ENCODE results near the gene CYBA. TPM values are rescaled to one million over a fixed set of nuclear protein-coding genes. Genes with fewer than 3 reads are reported as not detected.

The CYBA gene
- total and polyA plus RNA-seq, 9 donors = 6.5 to 244 (median 56.6) TPM

DNA sequence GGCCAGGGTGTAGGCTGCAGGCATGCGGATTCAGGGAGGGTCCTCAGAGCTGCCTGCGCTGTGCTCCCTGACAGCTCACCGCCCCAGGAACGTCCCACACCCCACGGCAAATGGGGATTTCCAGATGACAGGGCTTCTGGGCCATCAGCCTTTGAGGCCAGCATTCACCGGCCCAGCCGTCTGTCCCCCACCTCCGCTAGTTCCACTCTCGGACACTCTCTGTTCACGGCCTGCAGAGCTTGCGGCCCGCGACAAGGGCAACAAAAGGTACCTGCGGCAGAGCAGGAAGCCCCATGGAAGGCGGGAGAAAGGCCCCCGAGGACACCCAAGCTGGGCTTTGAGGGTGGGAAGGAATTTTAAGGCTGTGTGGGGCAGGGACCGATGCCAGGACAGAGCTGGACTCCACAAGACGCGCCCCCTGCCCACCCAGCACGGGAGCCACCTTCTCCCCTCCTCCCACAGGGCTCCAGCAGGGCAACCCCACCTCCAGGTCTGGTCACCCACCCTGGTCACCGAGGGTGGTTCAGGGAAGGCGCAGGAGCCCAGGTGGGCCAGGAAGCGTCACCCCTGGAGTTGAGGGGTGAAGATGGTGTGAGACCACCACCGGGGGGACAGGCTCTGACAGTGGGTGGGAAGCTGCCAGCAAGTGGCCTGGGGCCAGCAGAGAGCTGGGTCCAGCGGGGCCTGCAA, 5.6 kb upstream of the CYBA start:
- no peak overlapping the region for H3K4me3 ChIP-seq
- no peaks in the 10 kb centered on the region for H3K27me3 ChIP-seq
- DNase-seq = no peak
- H3K9me3 ChIP-seq = no peaks in the 10 kb centered on the region
- no peak overlapping the region for H3K27ac ChIP-seq
- intact Hi-C loops (cut with DNase I) = no loop called here
- H3K4me1 ChIP-seq (ENCODE audit: insufficient read depth) = no peaks in the 10 kb centered on the region
- 84 to 86% (median 85%) methylated on average over 24 to 25 of the region's 25 CpGs for WGBS, 3 donors
- TF ChIP-seq EP300 (IDR thresholded peaks at IDR 0.05) (no peak), POLR2A (IDR thresholded peaks at IDR 0.05) (no peak)
- TF ChIP-seq, protein P1, sequence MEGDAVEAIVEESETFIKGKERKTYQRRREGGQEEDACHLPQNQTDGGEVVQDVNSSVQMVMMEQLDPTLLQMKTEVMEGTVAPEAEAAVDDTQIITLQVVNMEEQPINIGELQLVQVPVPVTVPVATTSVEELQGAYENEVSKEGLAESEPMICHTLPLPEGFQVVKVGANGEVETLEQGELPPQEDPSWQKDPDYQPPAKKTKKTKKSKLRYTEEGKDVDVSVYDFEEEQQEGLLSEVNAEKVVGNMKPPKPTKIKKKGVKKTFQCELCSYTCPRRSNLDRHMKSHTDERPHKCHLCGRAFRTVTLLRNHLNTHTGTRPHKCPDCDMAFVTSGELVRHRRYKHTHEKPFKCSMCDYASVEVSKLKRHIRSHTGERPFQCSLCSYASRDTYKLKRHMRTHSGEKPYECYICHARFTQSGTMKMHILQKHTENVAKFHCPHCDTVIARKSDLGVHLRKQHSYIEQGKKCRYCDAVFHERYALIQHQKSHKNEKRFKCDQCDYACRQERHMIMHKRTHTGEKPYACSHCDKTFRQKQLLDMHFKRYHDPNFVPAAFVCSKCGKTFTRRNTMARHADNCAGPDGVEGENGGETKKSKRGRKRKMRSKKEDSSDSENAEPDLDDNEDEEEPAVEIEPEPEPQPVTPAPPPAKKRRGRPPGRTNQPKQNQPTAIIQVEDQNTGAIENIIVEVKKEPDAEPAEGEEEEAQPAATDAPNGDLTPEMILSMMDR (IDR thresholded peaks at IDR 0.05) = no peak
- H3K36me3 ChIP-seq = no peaks in the 10 kb centered on the region

DNA sequence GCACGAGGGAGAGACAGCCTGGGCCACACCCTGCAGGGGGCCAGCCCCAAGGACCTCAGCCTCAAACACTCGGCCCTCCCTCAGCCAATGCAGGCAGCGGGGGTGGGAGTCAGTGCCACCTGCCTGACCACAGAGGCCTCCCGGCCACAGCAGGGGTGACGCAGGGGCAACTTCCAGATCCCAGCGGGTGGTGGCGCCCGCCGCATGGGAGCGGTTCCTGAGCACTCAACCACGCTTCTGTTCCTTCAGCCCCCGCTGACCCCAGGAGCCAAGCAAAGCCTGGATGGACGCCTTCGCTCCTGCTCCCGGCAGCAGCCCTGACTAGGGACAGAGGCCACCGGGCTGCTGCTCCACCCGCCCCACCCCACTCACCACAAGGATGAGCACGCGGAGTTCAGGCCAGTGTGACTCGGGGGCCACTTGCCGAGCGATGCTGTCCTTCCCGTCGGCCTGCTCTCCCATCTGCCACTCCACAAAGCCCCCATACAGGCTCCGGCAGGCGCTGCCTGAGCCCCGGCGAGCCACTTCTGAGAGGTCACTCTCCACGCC, 5.0 kb upstream of the CYBA start:
- Histone ChIP-seq H3K27me3 (no peaks in the 10 kb centered on the region), H3K4me3 (no peak overlapping the region), H3K4me1 (ENCODE audit: insufficient read depth) (no peaks in the 10 kb centered on the region), H3K36me3 (no peaks in the 10 kb centered on the region), H3K9me3 (no peaks in the 10 kb centered on the region), H3K27ac (no peak overlapping the region)
- intact Hi-C loops (cut with DNase I) = no loop called here
- TF ChIP-seq EP300 (IDR thresholded peaks at IDR 0.05) = no peak
- no peak for DNase-seq
- 90 to 92% (median 92%) methylated on average over 29 of the region's 29 CpGs for WGBS, 3 donors

DNA sequence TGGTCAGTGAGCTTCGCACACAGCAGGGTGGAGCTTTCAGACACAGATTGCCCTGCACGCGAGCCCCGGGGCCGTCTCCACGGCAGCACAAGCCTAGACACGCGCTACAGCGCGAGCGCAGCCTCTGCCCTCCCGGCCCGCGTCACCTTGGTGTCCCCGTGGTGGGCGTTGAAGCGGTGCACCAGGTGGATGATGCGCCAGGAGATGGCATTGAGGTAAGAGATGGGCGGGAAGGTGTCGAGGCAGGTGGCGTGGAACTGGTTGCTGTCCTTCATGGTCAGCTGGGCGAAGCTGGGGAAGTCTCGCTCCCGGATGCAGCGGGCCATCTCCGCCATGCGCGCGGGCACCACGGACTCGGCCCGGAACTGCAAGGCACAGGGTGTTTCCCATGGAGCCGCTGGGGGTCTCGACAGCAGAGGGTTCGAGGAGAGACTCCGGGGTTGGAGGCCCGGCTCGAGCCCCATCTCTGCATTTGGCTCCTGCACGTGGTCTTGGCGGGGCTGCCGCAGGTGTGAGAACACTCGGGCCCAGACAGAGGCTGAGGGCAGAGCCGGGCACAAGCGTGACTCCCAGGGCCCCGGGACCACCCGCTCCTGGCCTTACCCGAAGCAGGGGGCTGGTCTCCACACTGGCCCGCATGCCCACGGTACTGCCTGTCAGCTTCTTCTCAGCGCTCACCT, 4.3 kb upstream of the CYBA start:
- no peak for DNase-seq
- H3K27me3 ChIP-seq = no peaks in the 10 kb centered on the region
- intact Hi-C loops (cut with DNase I) = no loop called here
- TF ChIP-seq EP300 (IDR thresholded peaks at IDR 0.05) (no peak), POLR2A (IDR thresholded peaks at IDR 0.05) (no peak)
- TF ChIP-seq, protein P1 (IDR thresholded peaks at IDR 0.05) = no peak
- H3K4me1 ChIP-seq (ENCODE audit: insufficient read depth) = no peaks in the 10 kb centered on the region
- no peaks in the 10 kb centered on the region for H3K36me3 ChIP-seq
- no peaks in the 10 kb centered on the region for H3K9me3 ChIP-seq
- H3K4me3 ChIP-seq = no peak overlapping the region
- 92 to 96% (median 94%) methylated on average over 50 of the region's 50 CpGs for WGBS, 3 donors
- no peak overlapping the region for H3K27ac ChIP-seq

DNA sequence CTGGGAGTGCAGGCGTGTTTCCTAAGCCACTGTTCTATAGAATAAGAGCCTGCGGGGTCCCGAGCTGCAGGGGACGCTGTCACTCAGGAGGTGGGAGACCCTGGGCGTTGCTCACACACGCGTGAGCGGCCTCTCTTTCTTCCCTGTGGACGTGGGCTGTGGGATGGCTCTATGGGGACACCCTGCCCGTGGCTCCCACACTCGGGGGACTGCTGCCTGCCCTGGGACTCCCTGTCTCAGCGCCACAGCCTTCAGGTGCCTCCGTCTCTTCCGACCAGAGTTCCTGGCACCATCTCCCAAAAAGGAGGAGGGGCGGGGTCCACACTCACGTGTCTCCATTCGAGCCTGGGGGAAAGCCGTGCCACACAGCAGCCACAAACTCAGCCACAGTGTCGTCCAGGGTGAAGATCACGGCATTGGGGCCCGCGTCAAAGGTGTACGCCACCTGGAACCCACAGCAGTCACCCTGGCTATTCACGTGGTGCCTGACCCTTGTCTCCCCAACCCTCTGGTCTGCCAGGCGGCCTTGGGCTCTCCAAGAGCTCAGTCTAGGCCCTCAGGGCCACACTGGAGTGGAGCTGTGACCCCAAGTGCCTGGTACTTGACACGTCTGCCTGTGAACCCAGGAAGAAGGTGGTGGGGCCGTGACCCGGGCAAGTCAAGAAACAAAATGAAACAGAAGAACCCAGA, 3.7 kb upstream of the CYBA start:
- Histone ChIP-seq H3K9me3 (no peaks in the 10 kb centered on the region), H3K36me3 (no peaks in the 10 kb centered on the region), H3K27me3 (no peaks in the 10 kb centered on the region), H3K4me1 (ENCODE audit: insufficient read depth) (no peaks in the 10 kb centered on the region), H3K4me3 (no peak overlapping the region), H3K27ac (no peak overlapping the region)
- TF ChIP-seq POLR2A (IDR thresholded peaks at IDR 0.05) (no peak), EP300 (IDR thresholded peaks at IDR 0.05) (no peak)
- TF ChIP-seq, protein P1 (IDR thresholded peaks at IDR 0.05) = no peak
- DNase-seq = no peak
- 85 to 88% (median 86%) methylated on average over 26 to 28 of the region's 28 CpGs for WGBS, 3 donors
- intact Hi-C loops (cut with DNase I) = no loop called here

Data from ovary (tissue), 9 donors.